Measurements from ENCODE around the gene RBBP7. TPM values are rescaled to one million over a fixed set of nuclear protein-coding genes. Genes with fewer than 3 reads are reported as not detected.

Gene RBBP7
- total RNA-seq, 2 experiments from 2014 or later = 149 to 150 TPM

GRCh38 chrX:16852617-16853179, 17.5 kb downstream of the RBBP7 start:
- Mint-ChIP-seq H3K4me1 (peaks cover 4% of the 10 kb centered on the region), H3K36me3 (peaks cover 20% of the 10 kb centered on the region), H3K27me3 (no peaks in the 10 kb centered on the region), H3K27ac (no peak overlapping the region), H3K9me3 (no peaks in the 10 kb centered on the region), H3K4me3 (no peak overlapping the region)
- no peak for ATAC-seq (ENCODE audit: low read depth)
- no peak for DNase-seq
- POLR2A ChIA-PET = interaction anchor here (0.6 kb wide), 1 partner anchor 11 kb away, joined by 3 read pairs; no protein-coding TSS in a partner anchor

GRCh38 chrX:16851827-16852226, 18.3 kb downstream of the RBBP7 start:
- Mint-ChIP-seq H3K4me3 (no peak overlapping the region), H3K9me3 (no peaks in the 10 kb centered on the region), H3K36me3 (peaks cover 14% of the 10 kb centered on the region), H3K27ac (no peak overlapping the region), H3K27me3 (no peaks in the 10 kb centered on the region), H3K4me1 (peaks cover 2% of the 10 kb centered on the region)
- ATAC-seq (ENCODE audit: low read depth) (no peak), DNase-seq (no peak)
- POLR2A ChIA-PET = no interaction called here

- ATAC-seq (ENCODE audit: low read depth) (no peak), DNase-seq (no peak)
- Mint-ChIP-seq H3K36me3 (peaks cover 13% of the 10 kb centered on the region), H3K4me3 (no peak overlapping the region), H3K27ac (no peak overlapping the region), H3K4me1 (peaks cover 1% of the 10 kb centered on the region), H3K27me3 (no peaks in the 10 kb centered on the region), H3K9me3 (no peaks in the 10 kb centered on the region)
- POLR2A ChIA-PET = no interaction called here
Observed at GRCh38 chrX:16851421-16851820, 18.7 kb downstream of the RBBP7 start.

GRCh38 chrX:16848541-16848940, 21.6 kb downstream of the RBBP7 start:
- ATAC-seq (ENCODE audit: low read depth) (no peak), DNase-seq (no peak)
- POLR2A ChIA-PET = no interaction called here
- Mint-ChIP-seq H3K27me3 (no peaks in the 10 kb centered on the region), H3K4me3 (no peak overlapping the region), H3K36me3 (peaks cover 16% of the 10 kb centered on the region), H3K9me3 (no peaks in the 10 kb centered on the region), H3K27ac (peak overlapping the region; percentile 48), H3K4me1 (peaks cover 2% of the 10 kb centered on the region)

- Mint-ChIP-seq H3K27me3 (no peaks in the 10 kb centered on the region), H3K9me3 (no peaks in the 10 kb centered on the region), H3K4me1 (peaks cover 2% of the 10 kb centered on the region), H3K4me3 (no peak overlapping the region), H3K36me3 (peaks cover 11% of the 10 kb centered on the region), H3K27ac (no peak overlapping the region)
- POLR2A ChIA-PET = no interaction called here
- DNase-seq = no peak
- ATAC-seq (ENCODE audit: low read depth) = no peak
Observed at GRCh38 chrX:16845686-16846085, 24.5 kb downstream of the RBBP7 start.

- no peaks in the 10 kb centered on the region for H3K27me3 Mint-ChIP-seq
- POLR2A ChIA-PET = no interaction called here
- peaks cover 5% of the 10 kb centered on the region for H3K36me3 Mint-ChIP-seq
- no peak overlapping the region for H3K27ac Mint-ChIP-seq
- ATAC-seq (ENCODE audit: low read depth) = no peak
- H3K4me3 Mint-ChIP-seq = no peak overlapping the region
- peaks cover 2% of the 10 kb centered on the region for H3K4me1 Mint-ChIP-seq
- no peak for DNase-seq
- no peaks in the 10 kb centered on the region for H3K9me3 Mint-ChIP-seq
Observed at GRCh38 chrX:16843208-16843909, 26.8 kb downstream of the RBBP7 start.

GRCh38 chrX:16842684-16843083, 27.5 kb downstream of the RBBP7 start:
- ATAC-seq (ENCODE audit: low read depth) (no peak), DNase-seq (no peak)
- POLR2A ChIA-PET = no interaction called here
- no peak overlapping the region for H3K4me3 Mint-ChIP-seq
- H3K27ac Mint-ChIP-seq = no peak overlapping the region
- H3K9me3 Mint-ChIP-seq = no peaks in the 10 kb centered on the region
- peaks cover 2% of the 10 kb centered on the region for H3K4me1 Mint-ChIP-seq
- H3K27me3 Mint-ChIP-seq = no peaks in the 10 kb centered on the region
- peaks cover 5% of the 10 kb centered on the region for H3K36me3 Mint-ChIP-seq

- Mint-ChIP-seq H3K27ac (no peak overlapping the region), H3K4me1 (no peaks in the 10 kb centered on the region), H3K9me3 (no peaks in the 10 kb centered on the region), H3K27me3 (no peaks in the 10 kb centered on the region), H3K4me3 (no peak overlapping the region), H3K36me3 (peaks cover 4% of the 10 kb centered on the region)
- DNase-seq = no peak
- ATAC-seq (ENCODE audit: low read depth) = no peak
- POLR2A ChIA-PET = no interaction called here
Observed at GRCh38 chrX:16839852-16840460, 30.2 kb downstream of the RBBP7 start.

GRCh38 chrX:16839219-16839851, 30.8 kb downstream of the RBBP7 start:
- Mint-ChIP-seq H3K4me3 (no peak overlapping the region), H3K9me3 (no peaks in the 10 kb centered on the region), H3K36me3 (peaks cover 4% of the 10 kb centered on the region), H3K27me3 (no peaks in the 10 kb centered on the region), H3K27ac (no peak overlapping the region), H3K4me1 (no peaks in the 10 kb centered on the region)
- no peak for ATAC-seq (ENCODE audit: low read depth)
- POLR2A ChIA-PET = no interaction called here
- DNase-seq = no peak

GRCh38 chrX:16838202-16839066, 31.7 kb downstream of the RBBP7 start:
- no peak overlapping the region for H3K4me3 Mint-ChIP-seq
- H3K27me3 Mint-ChIP-seq = no peaks in the 10 kb centered on the region
- ATAC-seq (ENCODE audit: low read depth) (no peak), DNase-seq (no peak)
- H3K4me1 Mint-ChIP-seq = no peaks in the 10 kb centered on the region
- no peaks in the 10 kb centered on the region for H3K9me3 Mint-ChIP-seq
- no peak overlapping the region for H3K27ac Mint-ChIP-seq
- POLR2A ChIA-PET = no interaction called here
- H3K36me3 Mint-ChIP-seq = peaks cover 4% of the 10 kb centered on the region

GRCh38 chrX:16836371-16836770, 33.8 kb downstream of the RBBP7 start:
- Mint-ChIP-seq H3K4me1 (no peaks in the 10 kb centered on the region), H3K27me3 (no peaks in the 10 kb centered on the region), H3K9me3 (no peaks in the 10 kb centered on the region), H3K4me3 (no peak overlapping the region), H3K27ac (peak overlapping the region; percentile 69), H3K36me3 (peaks cover 9% of the 10 kb centered on the region)
- ATAC-seq (ENCODE audit: low read depth) = peak; percentile 39
- no peak for DNase-seq
- POLR2A ChIA-PET = no interaction called here

- Mint-ChIP-seq H3K4me3 (no peak overlapping the region), H3K4me1 (no peaks in the 10 kb centered on the region), H3K9me3 (no peaks in the 10 kb centered on the region), H3K36me3 (peaks cover 9% of the 10 kb centered on the region), H3K27ac (no peak overlapping the region), H3K27me3 (no peaks in the 10 kb centered on the region)
- POLR2A ChIA-PET = no interaction called here
- DNase-seq (no peak), ATAC-seq (ENCODE audit: low read depth) (no peak)
Observed at GRCh38 chrX:16834806-16835205, 35.4 kb downstream of the RBBP7 start.

GRCh38 chrX:16832301-16832700, 37.9 kb downstream of the RBBP7 start:
- no peak for DNase-seq
- H3K9me3 Mint-ChIP-seq = no peaks in the 10 kb centered on the region
- H3K4me1 Mint-ChIP-seq = no peaks in the 10 kb centered on the region
- POLR2A ChIA-PET = no interaction called here
- no peak overlapping the region for H3K4me3 Mint-ChIP-seq
- no peaks in the 10 kb centered on the region for H3K27me3 Mint-ChIP-seq
- peaks cover 7% of the 10 kb centered on the region for H3K36me3 Mint-ChIP-seq
- ATAC-seq (ENCODE audit: low read depth) = no peak
- H3K27ac Mint-ChIP-seq = no peak overlapping the region
